WI38 (cell line): ENCODE measurements around the gene ANO6.
"Not testable (repeated sequence)": the region's sequence is repeated elsewhere in the genome, so short reads cannot be mapped to it uniquely, and the experiment has no call there.

ENCODE experiments used
- H3K4me3 ChIP-seq: 2 replicates; pipeline ENCODE4 v1.5.1; 2011; ENCODE audit warnings: low read depth, mild to moderate bottlenecking, control low read depth, low read length
- CTCF ChIP-seq: IDR thresholded peaks from 2 replicates; pipeline ENCODE4 v1.5.1; 2012; ENCODE audit warnings: low read depth, mild to moderate bottlenecking, control low read depth, low read length

Gene ANO6

GRCh38 chr12:45215419-45216229, at the start of gene ANO6:
ANO6 (plus strand) TSS chr12:45216095; CDS start chr12:45216322, 227 bp downstream.
- no peak for TF ChIP-seq CTCF
- H3K4me3 ChIP-seq = peak within 1 kb of the TSS; percentile 90

- TF ChIP-seq CTCF = no peak
- H3K4me3 ChIP-seq = no peak overlapping the region
These were observed 46.9 kb upstream of the ANO6 start for GRCh38 chr12:45168976-45169375.

GRCh38 chr12:45170456-45171042, 45.3 kb upstream of the ANO6 start:
- H3K4me3 ChIP-seq = no peak overlapping the region
- TF ChIP-seq CTCF = peak; percentile 86

- H3K4me3 ChIP-seq = not testable (repeated sequence)
These were observed 42.6 kb upstream of the ANO6 start for GRCh38 chr12:45173293-45173692.

GRCh38 chr12:45174595-45174994, 41.3 kb upstream of the ANO6 start:
- no peak for TF ChIP-seq CTCF
- H3K4me3 ChIP-seq = no peak overlapping the region

- H3K4me3 ChIP-seq = no peak overlapping the region
- TF ChIP-seq CTCF = no peak
These were observed 37.1 kb upstream of the ANO6 start for GRCh38 chr12:45178771-45179170.

GRCh38 chr12:45182511-45182910, 33.4 kb upstream of the ANO6 start:
- no peak for TF ChIP-seq CTCF
- H3K4me3 ChIP-seq = no peak overlapping the region
